GM12891 (cell line): Measurements from ENCODE around the gene GRAP2.
A peak's percentile ranks its signal among the peaks of the same experiment; 100 is the strongest.
"Not testable (repeated sequence)": the region's sequence is repeated elsewhere in the genome, so short reads cannot be mapped to it uniquely, and the experiment has no call there.

Experiments
- DNase-seq: peaks from one replicate; pipeline ENCODE4 v3.0.0; 2011; ENCODE audit warnings: low spot score; ENCODE audit not compliant: insufficient read length
- FAIRE-seq: peaks from 2 replicates; lab custom pipeline; 2011; peaks lifted over from hg19 to GRCh38; lab: Jason Lieb, UNC
- PAX5 ChIP-seq: IDR thresholded peaks from 2 replicates; pipeline ENCODE4 v1.6.1; 2011; ENCODE audit warnings: low read length, moderate library complexity, mild to moderate bottlenecking; ENCODE audit not compliant: insufficient read depth, severe bottlenecking
- POLR2A ChIP-seq: IDR thresholded peaks from 2 replicates; pipeline ENCODE4 v1.6.1; 2011; ENCODE audit warnings: low read depth, low read length, control low read depth
- POLR2AphosphoS5 ChIP-seq: IDR thresholded peaks from 2 replicates; pipeline ENCODE4 v1.6.1; 2011; ENCODE audit warnings: low read depth, low read length, control low read depth
- POU2F2 ChIP-seq: IDR thresholded peaks from 2 replicates; pipeline ENCODE4 v1.6.1; 2011; ENCODE audit warnings: low read depth, mild to moderate bottlenecking, control low read depth, low read length, moderate library complexity
- SPI1 ChIP-seq: IDR thresholded peaks from 2 replicates; pipeline ENCODE4 v1.6.1; 2011; ENCODE audit warnings: low read depth, low read length, control low read depth
- TAF1 ChIP-seq: IDR thresholded peaks from 2 replicates; pipeline ENCODE4 v1.6.1; 2011; ENCODE audit warnings: low read depth, low read length, control low read depth

Gene GRAP2

DNA sequence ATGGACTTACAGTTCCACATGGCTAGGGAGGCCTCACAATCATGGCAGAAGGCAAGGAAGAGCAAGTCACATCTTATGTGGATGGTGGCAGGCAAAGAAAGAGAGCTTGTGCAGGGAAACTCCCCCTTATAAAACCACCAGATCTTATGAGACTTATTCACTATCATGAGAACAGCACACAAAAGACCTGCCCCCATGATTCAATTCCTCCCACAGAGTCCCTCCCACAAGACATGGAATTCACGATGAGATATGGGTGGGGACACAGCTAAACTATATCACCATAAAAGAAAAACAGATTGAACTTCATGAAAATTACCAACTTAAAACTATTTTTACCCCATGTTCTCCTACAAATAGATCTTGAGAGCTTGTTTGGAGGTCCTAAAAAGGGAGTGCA, 26.9 kb upstream of the GRAP2 start:
- TF ChIP-seq SPI1: no peak
- TF ChIP-seq POLR2A: no peak
- TF ChIP-seq PAX5: no peak
- TF ChIP-seq TAF1: no peak
- TF ChIP-seq POU2F2: no peak
- TF ChIP-seq POLR2AphosphoS5: no peak
- DNase-seq (no peak), FAIRE-seq (no peak)

DNA sequence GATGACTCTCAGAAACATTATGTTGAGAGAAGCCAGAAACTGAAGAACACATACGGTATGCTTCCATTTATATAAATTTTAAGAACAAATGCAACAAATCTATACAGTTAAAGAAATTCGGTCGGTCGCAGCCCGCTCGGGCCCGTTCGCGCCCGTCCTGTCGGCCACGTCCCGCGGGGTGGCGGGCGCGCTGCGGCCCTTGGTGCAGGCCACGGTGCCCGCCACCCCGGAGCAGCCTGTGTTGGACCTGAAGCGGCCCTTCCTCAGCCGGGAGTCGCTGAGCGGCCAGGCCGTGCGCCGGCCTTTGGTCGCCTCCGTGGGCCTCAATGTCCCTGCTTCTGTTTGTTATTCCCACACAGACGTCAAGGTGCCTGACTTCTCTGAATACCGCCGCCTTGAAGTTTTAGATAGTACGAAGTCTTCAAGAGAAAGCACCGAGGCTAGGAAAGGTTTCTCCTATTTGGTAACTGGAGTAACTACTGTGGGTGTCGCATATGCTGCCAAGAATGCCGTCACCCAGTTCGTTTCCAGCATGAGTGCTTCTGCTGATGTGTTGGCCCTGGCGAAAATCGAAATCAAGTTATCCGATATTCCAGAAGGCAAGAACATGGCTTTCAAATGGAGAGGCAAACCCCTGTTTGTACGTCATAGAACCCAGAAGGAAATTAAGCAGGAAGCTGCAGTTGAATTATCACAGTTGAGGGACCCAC, 25.6 kb upstream of the GRAP2 start:
- not testable (repeated sequence) for DNase-seq, FAIRE-seq

DNA sequence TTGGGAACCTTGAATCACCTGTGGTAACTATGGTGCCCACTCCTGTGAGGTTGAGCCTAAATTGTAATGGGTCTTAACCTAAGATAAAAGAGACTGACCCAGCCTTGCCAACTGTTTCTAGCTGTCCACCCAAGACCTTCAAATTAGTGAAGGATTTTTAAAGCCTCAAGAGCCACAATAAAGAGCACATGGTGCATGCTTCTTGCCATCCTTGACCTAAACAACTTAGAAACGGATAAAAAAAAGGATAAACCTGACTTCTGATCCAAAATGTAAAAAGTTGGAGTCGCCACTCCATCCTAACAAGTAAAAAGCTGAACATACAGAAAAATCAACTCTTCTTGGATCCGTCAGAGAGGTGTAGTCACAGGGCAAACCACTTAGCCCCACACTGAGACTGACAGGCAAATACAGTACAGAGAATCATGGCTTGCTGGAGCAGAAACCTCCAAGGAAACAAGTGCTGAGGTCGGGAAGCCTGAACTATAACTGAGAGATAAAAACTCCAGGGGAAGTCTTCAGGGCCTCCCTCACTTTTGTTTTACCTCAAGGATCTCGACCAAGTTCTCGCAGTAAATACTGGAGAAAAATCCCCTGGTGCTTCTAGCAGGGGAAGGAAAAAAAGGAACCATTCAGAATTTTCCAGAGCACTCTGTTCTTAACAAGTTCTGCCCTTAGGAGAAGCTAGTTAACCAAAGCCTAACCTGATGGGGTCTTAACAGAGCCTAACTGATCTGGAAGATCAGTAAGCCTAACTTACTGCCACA, 23.6 kb upstream of the GRAP2 start:
- TF ChIP-seq PAX5 (no peak), POLR2A (no peak), TAF1 (no peak), POU2F2 (no peak), SPI1 (no peak), POLR2AphosphoS5 (no peak)
- FAIRE-seq: no peak

DNA sequence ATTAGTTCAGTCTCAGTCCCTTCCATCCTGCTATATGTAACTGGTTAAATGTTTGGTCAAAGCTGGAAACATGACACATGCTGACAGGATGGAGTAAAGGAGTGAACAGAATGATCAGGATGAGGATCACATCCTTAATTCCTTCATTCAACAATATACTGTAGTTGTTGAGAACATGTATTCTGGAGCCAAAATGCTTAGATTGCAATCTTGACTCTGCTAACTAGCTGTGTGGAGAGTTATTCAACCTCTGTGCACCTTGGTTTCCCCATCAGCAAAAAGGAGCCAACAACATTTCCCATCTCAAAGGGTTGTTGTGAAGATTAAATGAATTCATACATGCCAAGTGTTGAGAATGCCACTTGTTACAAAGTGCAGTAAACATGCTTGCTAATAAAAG, 20.2 kb upstream of the GRAP2 start:
- DNase-seq (no peak), FAIRE-seq (peak; percentile 33)
- TF ChIP-seq TAF1 (no peak), POLR2A (no peak)

More for the DNA sequence above, 23.6 kb upstream of the GRAP2 start:
- DNase-seq: no peak

DNA sequence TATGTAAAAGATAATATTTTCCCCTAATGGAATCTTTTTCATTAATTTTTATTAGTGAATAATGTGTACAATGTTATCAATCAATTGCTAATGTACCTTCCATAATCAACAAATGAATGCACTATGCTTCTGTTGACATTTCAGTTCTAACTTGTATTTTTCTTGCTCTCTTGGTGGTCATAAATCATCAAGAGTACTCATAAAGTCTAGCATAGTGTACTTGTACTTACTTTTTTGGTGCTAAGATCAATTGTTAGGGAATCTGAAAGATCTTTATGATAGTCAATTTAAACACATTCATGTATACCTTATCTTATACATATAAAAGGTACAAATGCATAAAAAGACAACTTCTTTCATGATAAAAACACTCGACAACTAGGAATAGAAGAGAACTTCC, 17.8 kb upstream of the GRAP2 start:
- DNase-seq (no peak), FAIRE-seq (no peak)
- TF ChIP-seq PAX5 (no peak), SPI1 (no peak), POLR2A (no peak), POLR2AphosphoS5 (no peak), POU2F2 (no peak), TAF1 (no peak)

DNA sequence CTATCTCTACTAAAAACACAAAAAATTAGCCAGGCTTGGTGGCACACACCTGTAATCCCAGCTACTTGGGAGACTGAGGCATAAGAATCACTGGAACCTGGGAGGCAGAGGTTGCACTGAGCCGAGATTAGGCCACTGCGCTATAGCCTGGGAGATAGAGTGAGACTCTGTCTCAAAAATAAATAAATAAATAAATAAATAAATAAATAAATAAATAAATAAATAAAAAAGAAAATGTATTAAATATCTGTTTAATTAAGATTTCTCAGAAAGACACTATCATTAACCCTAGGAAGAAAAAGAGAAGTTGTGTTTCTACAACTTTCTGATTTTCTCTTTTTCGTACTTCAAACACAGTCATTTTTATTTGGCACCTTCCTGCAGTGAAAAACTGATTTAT, 11.0 kb upstream of the GRAP2 start:
- DNase-seq, FAIRE-seq: not testable (repeated sequence)

DNA sequence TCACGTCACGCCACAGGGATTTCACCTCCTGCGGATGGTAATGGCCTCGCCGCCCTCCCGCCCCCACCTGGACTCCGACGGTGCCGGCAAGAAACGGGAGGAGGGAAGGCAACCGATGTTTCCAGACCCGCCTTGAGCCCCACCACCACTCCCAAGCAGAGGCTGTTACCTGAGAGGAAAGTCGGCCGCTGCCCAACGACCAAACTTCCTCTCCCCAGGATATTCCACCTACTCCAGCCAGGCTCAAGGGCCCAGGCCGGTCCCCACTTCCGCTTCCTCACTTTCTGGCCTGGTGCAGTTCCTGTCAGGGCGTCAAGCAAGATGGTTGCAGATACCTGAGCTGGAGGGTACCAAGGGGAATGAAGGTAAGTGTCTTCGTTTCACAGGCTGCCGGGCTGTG, 7.4 kb upstream of the GRAP2 start, which contains the start of gene ENTHD1:
TSS of gene ENTHD1 (minus strand) at position 235 of the 400 bp plus-strand sequence. CDS start 6,012 bp downstream, outside the sequence.
- DNase-seq (no peak), FAIRE-seq (no peak)
- no peak for TF ChIP-seq POLR2AphosphoS5
- TF ChIP-seq PAX5: no peak
- no peak for TF ChIP-seq POU2F2
- no peak for TF ChIP-seq POLR2A
- TF ChIP-seq SPI1: no peak
- TF ChIP-seq TAF1: no peak

DNA sequence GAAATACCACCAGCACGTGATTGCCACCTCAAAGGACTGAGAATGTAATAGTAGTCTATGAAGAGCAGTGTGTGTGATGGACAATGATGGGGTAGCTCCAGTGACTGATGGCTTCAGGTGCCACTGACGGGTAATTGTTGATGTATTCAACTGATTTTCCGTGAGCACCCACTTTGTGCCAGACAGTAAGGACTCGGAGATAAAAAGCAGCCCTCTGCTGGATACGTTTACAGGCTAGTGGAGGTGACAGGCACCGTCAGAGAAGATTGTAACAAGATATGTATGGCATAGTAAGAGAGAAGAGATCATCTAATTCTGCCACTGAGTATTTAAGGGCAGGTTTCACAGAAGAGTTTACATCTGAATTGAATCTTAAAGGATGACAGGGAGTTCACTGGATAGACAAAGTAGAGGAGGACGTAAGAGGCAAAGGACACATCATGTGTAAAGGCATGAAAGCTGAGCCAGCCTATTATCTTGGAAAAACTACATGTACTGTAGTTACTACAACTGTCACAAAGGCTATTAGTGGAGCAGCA, 6.3 kb upstream of the GRAP2 start:
- no peak for TF ChIP-seq TAF1
- TF ChIP-seq POLR2AphosphoS5: no peak
- no peak for TF ChIP-seq SPI1
- no peak for TF ChIP-seq PAX5
- peak; percentile 23 for FAIRE-seq
- DNase-seq: no peak

DNA sequence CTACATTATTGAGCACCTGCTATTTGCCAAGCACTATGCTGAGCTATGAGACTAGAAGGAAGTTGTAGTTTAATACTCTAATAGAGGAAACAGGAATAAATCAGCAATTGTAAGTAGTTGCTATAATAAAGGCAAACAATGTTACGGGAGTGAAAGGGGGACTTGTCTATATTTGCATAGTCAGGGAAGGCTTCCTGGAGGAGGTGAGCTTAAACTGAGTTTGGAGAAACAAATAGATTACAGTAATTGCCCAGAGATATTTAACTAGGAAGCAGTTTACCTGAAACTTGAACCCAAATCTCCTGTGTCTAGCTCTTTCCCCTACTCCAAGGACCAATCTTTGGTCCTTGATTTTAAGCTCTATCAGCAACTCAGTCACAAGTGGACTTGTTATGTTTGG, 5.2 kb upstream of the GRAP2 start:
- TF ChIP-seq POU2F2: no peak
- no peak for TF ChIP-seq PAX5
- no peak for TF ChIP-seq POLR2A
- no peak for TF ChIP-seq POLR2AphosphoS5
- no peak for TF ChIP-seq SPI1
- no peak for TF ChIP-seq TAF1
- DNase-seq: no peak

DNA sequence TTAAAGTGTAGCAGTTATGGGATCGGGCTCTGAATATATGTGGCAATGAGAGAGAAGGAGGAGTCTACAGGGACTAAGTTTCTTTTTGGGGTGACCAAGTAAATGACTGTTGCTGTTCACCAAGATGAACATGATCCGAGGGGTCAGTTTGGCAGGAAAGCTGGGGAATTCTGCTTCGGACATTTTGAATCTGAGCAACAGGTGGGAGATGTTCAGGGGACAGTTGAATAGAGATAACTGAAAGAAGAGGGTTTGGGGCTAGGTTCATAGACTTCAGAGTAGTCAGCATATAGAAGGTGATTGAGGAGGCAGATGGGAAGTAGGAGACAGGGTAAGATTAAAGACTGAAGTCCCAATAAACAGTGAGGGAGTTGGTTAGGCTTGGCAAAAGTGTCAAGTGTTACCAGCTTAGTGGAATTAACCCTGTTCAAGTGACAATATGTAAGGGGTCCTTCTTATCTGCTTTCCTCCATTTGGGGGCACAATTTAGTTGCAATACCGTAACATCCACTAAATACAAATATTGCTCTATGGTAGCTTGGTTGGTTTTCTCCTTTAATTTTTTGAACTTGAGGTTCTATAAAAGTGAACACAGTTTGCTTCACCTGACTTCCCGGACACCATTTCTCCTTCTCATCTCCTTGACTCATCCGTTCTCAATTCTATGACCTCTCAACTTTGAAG, 4.4 kb upstream of the GRAP2 start:
- FAIRE-seq (peak; percentile 63), DNase-seq (no peak)

More for the DNA sequence above, 5.2 kb upstream of the GRAP2 start:
- FAIRE-seq: no peak

More for the DNA sequence above, 4.4 kb upstream of the GRAP2 start:
- TF ChIP-seq PAX5: no peak
- no peak for TF ChIP-seq POLR2A
- no peak for TF ChIP-seq SPI1
